Measurements from ENCODE around the gene AKAP6. TPM values are rescaled to one million over a fixed set of nuclear protein-coding genes. Genes with fewer than 3 reads are reported as not detected.

The AKAP6 gene
- total RNA-seq, 1 donor from 2014 or later: 2.8 TPM

GRCh38 chr14:32397861-32398640 lies 69.0 kb downstream of the AKAP6 start:
- H3K36me3 Mint-ChIP-seq (ENCODE audit: low read depth, unreplicated experiment): no peaks in the 10 kb centered on the region
- peaks cover 6% of the 10 kb centered on the region for H3K4me1 ChIP-seq (ENCODE audit: insufficient read depth, low read length)
- DNase-seq (ENCODE audit: low read depth) (peak; percentile 87), FAIRE-seq (peak; percentile 92)
- no peak overlapping the region for H3K4me3 Mint-ChIP-seq (ENCODE audit: unreplicated experiment)
- H3K79me2 ChIP-seq (ENCODE audit: insufficient read depth, low read length): no peaks in the 10 kb centered on the region
- TF ChIP-seq EZH2 (IDR thresholded peaks at IDR 0.05; ENCODE audit: insufficient read depth, low read length) (no peak), CTCF (IDR thresholded peaks at IDR 0.05; ENCODE audit: insufficient read depth, low read depth, low read length) (no peak)
- peaks cover 2% of the 10 kb centered on the region for H3K27me3 ChIP-seq (ENCODE audit: insufficient read depth, low read length)
- H3K27ac ChIP-seq (ENCODE audit: low read depth, low read length): no peak overlapping the region
- no peak overlapping the region for H3K4me3 ChIP-seq (ENCODE audit: insufficient read depth, low read depth, low read length)
- peak overlapping the region; percentile 26 for H3K27ac Mint-ChIP-seq (ENCODE audit: unreplicated experiment)
- H3K36me3 ChIP-seq (ENCODE audit: insufficient read depth, low read length): no peaks in the 10 kb centered on the region
- peaks cover 10% of the 10 kb centered on the region for H3K4me1 Mint-ChIP-seq (ENCODE audit: low read depth, unreplicated experiment)
- no peak overlapping the region for H3K9ac ChIP-seq (ENCODE audit: low read length)
- H3K9me3 Mint-ChIP-seq (ENCODE audit: unreplicated experiment): no peaks in the 10 kb centered on the region
- H3K4me2 ChIP-seq (ENCODE audit: low read length): peak overlapping the region; percentile 34
- H4K20me1 ChIP-seq (ENCODE audit: insufficient read depth, low read length): no peaks in the 10 kb centered on the region
- no peaks in the 10 kb centered on the region for H3K27me3 Mint-ChIP-seq (ENCODE audit: low read depth, unreplicated experiment)
- H2AFZ ChIP-seq (ENCODE audit: low read depth, low read length): no peak overlapping the region
- no peaks in the 10 kb centered on the region for H3K9me3 ChIP-seq (ENCODE audit: insufficient read depth, low read depth, low read length)

- Histone ChIP-seq H3K36me3 (ENCODE audit: insufficient read depth, low read length) (no peaks in the 10 kb centered on the region), H2AFZ (ENCODE audit: low read depth, low read length) (no peak overlapping the region), H3K4me1 (ENCODE audit: insufficient read depth, low read length) (peaks cover 15% of the 10 kb centered on the region), H3K27me3 (ENCODE audit: insufficient read depth, low read length) (no peaks in the 10 kb centered on the region), H3K27ac (ENCODE audit: low read depth, low read length) (no peak overlapping the region), H3K9ac (ENCODE audit: low read length) (no peak overlapping the region), H3K79me2 (ENCODE audit: insufficient read depth, low read length) (no peaks in the 10 kb centered on the region), H4K20me1 (ENCODE audit: insufficient read depth, low read length) (no peaks in the 10 kb centered on the region), H3K4me3 (ENCODE audit: insufficient read depth, low read depth, low read length) (no peak overlapping the region), H3K4me2 (ENCODE audit: low read length) (no peak overlapping the region), H3K9me3 (ENCODE audit: insufficient read depth, low read depth, low read length) (no peaks in the 10 kb centered on the region)
- Mint-ChIP-seq H3K4me3 (ENCODE audit: unreplicated experiment) (no peak overlapping the region), H3K9me3 (ENCODE audit: unreplicated experiment) (no peaks in the 10 kb centered on the region), H3K4me1 (ENCODE audit: low read depth, unreplicated experiment) (peaks cover 16% of the 10 kb centered on the region), H3K27me3 (ENCODE audit: low read depth, unreplicated experiment) (no peaks in the 10 kb centered on the region), H3K27ac (ENCODE audit: unreplicated experiment) (no peak overlapping the region), H3K36me3 (ENCODE audit: low read depth, unreplicated experiment) (no peaks in the 10 kb centered on the region)
- DNase-seq (ENCODE audit: low read depth) (no peak), FAIRE-seq (no peak)
- no peak for TF ChIP-seq EZH2 (IDR thresholded peaks at IDR 0.05; ENCODE audit: insufficient read depth, low read length)
- no peak for TF ChIP-seq CTCF (IDR thresholded peaks at IDR 0.05; ENCODE audit: insufficient read depth, low read depth, low read length)
These were observed 70.8 kb downstream of the AKAP6 start for GRCh38 chr14:32399920-32400319.

GRCh38 chr14:32400480-32400879 lies 71.4 kb downstream of the AKAP6 start:
- TF ChIP-seq CTCF (IDR thresholded peaks at IDR 0.05; ENCODE audit: insufficient read depth, low read depth, low read length): no peak
- no peak for TF ChIP-seq EZH2 (IDR thresholded peaks at IDR 0.05; ENCODE audit: insufficient read depth, low read length)
- no peaks in the 10 kb centered on the region for H4K20me1 ChIP-seq (ENCODE audit: insufficient read depth, low read length)
- no peak overlapping the region for H3K4me2 ChIP-seq (ENCODE audit: low read length)
- H3K27ac ChIP-seq (ENCODE audit: low read depth, low read length): no peak overlapping the region
- no peak overlapping the region for H3K4me3 Mint-ChIP-seq (ENCODE audit: unreplicated experiment)
- H3K36me3 Mint-ChIP-seq (ENCODE audit: low read depth, unreplicated experiment): no peaks in the 10 kb centered on the region
- no peak overlapping the region for H2AFZ ChIP-seq (ENCODE audit: low read depth, low read length)
- H3K27me3 ChIP-seq (ENCODE audit: insufficient read depth, low read length): no peaks in the 10 kb centered on the region
- peaks cover 15% of the 10 kb centered on the region for H3K4me1 ChIP-seq (ENCODE audit: insufficient read depth, low read length)
- no peaks in the 10 kb centered on the region for H3K27me3 Mint-ChIP-seq (ENCODE audit: low read depth, unreplicated experiment)
- no peaks in the 10 kb centered on the region for H3K9me3 Mint-ChIP-seq (ENCODE audit: unreplicated experiment)
- DNase-seq (ENCODE audit: low read depth) (peak; percentile 84), FAIRE-seq (peak; percentile 26)
- no peaks in the 10 kb centered on the region for H3K36me3 ChIP-seq (ENCODE audit: insufficient read depth, low read length)
- H3K9me3 ChIP-seq (ENCODE audit: insufficient read depth, low read depth, low read length): no peaks in the 10 kb centered on the region
- no peaks in the 10 kb centered on the region for H3K79me2 ChIP-seq (ENCODE audit: insufficient read depth, low read length)
- H3K9ac ChIP-seq (ENCODE audit: low read length): no peak overlapping the region
- H3K4me3 ChIP-seq (ENCODE audit: insufficient read depth, low read depth, low read length): no peak overlapping the region
- no peak overlapping the region for H3K27ac Mint-ChIP-seq (ENCODE audit: unreplicated experiment)
- H3K4me1 Mint-ChIP-seq (ENCODE audit: low read depth, unreplicated experiment): peaks cover 21% of the 10 kb centered on the region
